Neural progenitor cell (in vitro differentiated cells): ENCODE results near the gene KIAA0930.

Experiments
- EZH2 ChIP-seq: fragments of 200-600 bp; sonication (generic); IDR thresholded peaks from 2 replicates; pipeline ENCODE4 v1.6.1; 2017; ENCODE audit warnings: antibody characterized with exemption, mild to moderate bottlenecking, moderate library complexity
- EZH2phosphoT487 ChIP-seq: fragments of 200-600 bp; sonication (generic); IDR thresholded peaks from 2 replicates; pipeline ENCODE4 v1.6.1; 2017; ENCODE audit warnings: antibody characterized with exemption
- TF ChIP-seq, protein P1 (sequence below): fragments of 200-600 bp; sonication (generic); IDR thresholded peaks from 2 replicates; pipeline ENCODE4 v1.5.1; 2017; ENCODE audit warnings: antibody characterized with exemption, mild to moderate bottlenecking

DNA sequence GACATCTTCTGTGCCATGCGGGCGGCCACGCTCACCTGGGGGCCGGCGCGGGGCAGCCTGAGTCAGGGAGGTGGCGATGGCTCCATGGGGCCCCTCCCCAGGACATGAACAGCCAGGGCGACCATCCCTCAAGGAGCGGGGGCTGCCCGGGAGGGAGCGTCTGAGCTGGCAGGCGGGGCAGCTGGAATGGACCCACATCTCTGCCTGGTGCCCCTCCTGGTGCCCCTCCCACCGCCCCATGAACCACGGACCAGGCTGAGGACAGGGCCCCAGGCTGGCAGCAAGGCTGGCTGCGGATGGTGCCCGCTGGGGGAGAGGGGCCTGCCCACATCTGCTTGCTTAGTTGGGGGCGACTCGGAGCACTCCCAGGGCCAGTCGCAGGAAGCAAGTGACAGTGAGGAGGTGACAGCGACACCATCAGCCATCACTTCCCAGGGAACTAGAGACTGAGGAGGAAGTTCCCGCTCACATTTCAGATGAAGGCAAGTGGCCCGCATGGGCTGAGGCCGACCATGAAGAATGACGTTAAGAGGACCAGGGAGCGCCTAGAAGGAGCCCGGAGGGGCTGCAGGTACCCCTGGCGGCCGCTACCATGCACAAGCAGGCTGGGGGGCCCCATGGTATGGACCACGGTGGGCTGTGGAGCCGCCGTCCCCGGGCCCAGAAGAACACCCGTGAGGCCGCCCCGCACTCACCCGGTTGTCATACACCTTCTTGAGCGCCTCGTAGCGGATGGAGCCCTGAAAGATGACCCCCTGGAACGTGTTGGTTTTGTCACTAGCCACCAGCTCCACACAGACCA, 37.3 kb downstream of the KIAA0930 start:
- no peak for TF ChIP-seq EZH2
- TF ChIP-seq, protein P1, sequence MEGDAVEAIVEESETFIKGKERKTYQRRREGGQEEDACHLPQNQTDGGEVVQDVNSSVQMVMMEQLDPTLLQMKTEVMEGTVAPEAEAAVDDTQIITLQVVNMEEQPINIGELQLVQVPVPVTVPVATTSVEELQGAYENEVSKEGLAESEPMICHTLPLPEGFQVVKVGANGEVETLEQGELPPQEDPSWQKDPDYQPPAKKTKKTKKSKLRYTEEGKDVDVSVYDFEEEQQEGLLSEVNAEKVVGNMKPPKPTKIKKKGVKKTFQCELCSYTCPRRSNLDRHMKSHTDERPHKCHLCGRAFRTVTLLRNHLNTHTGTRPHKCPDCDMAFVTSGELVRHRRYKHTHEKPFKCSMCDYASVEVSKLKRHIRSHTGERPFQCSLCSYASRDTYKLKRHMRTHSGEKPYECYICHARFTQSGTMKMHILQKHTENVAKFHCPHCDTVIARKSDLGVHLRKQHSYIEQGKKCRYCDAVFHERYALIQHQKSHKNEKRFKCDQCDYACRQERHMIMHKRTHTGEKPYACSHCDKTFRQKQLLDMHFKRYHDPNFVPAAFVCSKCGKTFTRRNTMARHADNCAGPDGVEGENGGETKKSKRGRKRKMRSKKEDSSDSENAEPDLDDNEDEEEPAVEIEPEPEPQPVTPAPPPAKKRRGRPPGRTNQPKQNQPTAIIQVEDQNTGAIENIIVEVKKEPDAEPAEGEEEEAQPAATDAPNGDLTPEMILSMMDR: no peak
- TF ChIP-seq EZH2phosphoT487: no peak
